GM12878 (cell line): ENCODE measurements around the gene ADCK1. TPM values are rescaled to one million over a fixed set of nuclear protein-coding genes. Genes with fewer than 3 reads are reported as not detected.
"Not testable (repeated sequence)": the region's sequence is repeated elsewhere in the genome, so short reads cannot be mapped to it uniquely, and the experiment has no call there.

Experiments used
- ATAC-seq: fragments of 200-7000 bp; cut with Tn5 transposase; 3 replicates; pipeline ENCODE4 v1.9.1; 2020; ENCODE audit warnings: mild to moderate bottlenecking, moderate library complexity
- BruUV-seq: library from RNA; stranded (reverse); fragments of 400-500 nt; replicated peaks from 2 replicates; lab custom pipeline; 2021; lab: Mats Ljungman, UMichigan
- CTCF ChIA-PET: fragments of 300-600 bp; sonication (Branson Sonifier 250); formaldehyde crosslinking; extraction: SDS; loops from one replicate; lab custom pipeline; 2021; ENCODE audit warnings: inconsistent platforms; lab: Yijun Ruan, JAX
- POLR2A ChIA-PET: fragments of 350-600 bp; formaldehyde crosslinking; extraction: SDS; loops from one replicate; lab custom pipeline; 2021; ENCODE audit warnings: inconsistent platforms; lab: Charles Lee
- RAD21 ChIA-PET: fragments of 300-600 bp; sonication (Branson Sonifier 250); formaldehyde crosslinking; loops from one replicate; lab custom pipeline; 2023; ENCODE audit warnings: antibody characterized with exemption; ENCODE audit not compliant: unreplicated experiment; lab: Charles Lee
- SMC1A ChIA-PET: fragments of 300-600 bp; sonication (Branson Sonifier 250); formaldehyde crosslinking; loops from one replicate; lab custom pipeline; 2023; ENCODE audit not compliant: unreplicated experiment, uncharacterized antibody; lab: Charles Lee
- DNase-seq: peaks from one replicate; pipeline ENCODE4 v3.0.0-alpha.2; 2011; ENCODE audit warnings: low read depth, low spot score
- FAIRE-seq: peaks from 3 replicates; lab custom pipeline; 2011; peaks lifted over from hg19 to GRCh38; lab: Jason Lieb, UNC
- H2AFZ ChIP-seq: 2 replicates; pipeline ENCODE4 v1.6.0; 2011; ENCODE audit warnings: low read depth, low read length, control low read depth; ENCODE audit not compliant: control insufficient read depth
- H3K27ac ChIP-seq: 2 replicates; pipeline ENCODE4 v1.5.1; 2011; ENCODE audit warnings: control low read depth; ENCODE audit not compliant: control insufficient read depth, insufficient read depth
- H3K27me3 ChIP-seq, 2 experiments: replicated peaks in 1 of 2; 2 replicates each; pipeline versions ENCODE4 v1.6.0 to v1.6.1; 2011; ENCODE audit warnings: low read length in 1 of 2; ENCODE audit not compliant: control insufficient read depth in 2 of 2, insufficient read depth in 2 of 2
- H3K36me3 ChIP-seq, 2 experiments: 2 replicates each; pipeline ENCODE4 v1.5.1; 2011; ENCODE audit warnings: low read length in 1 of 2; ENCODE audit not compliant: control insufficient read depth in 2 of 2, insufficient read depth in 2 of 2
- H3K4me1 ChIP-seq: 2 replicates; pipeline ENCODE4 v1.6.1; 2011; ENCODE audit warnings: mild to moderate bottlenecking, low read length, moderate library complexity, mixed read lengths; ENCODE audit not compliant: control insufficient read depth, insufficient read depth
- H3K4me2 ChIP-seq: 2 replicates; pipeline ENCODE4 v1.6.0; 2011; ENCODE audit warnings: control low read depth; ENCODE audit not compliant: control insufficient read depth, insufficient read depth
- H3K4me3 ChIP-seq: fragments of 200-600 bp; sonication (generic); 2 replicates; pipeline ENCODE4 v1.5.1; 2016
- H3K79me2 ChIP-seq: 2 replicates; pipeline ENCODE4 v1.6.0; 2011; ENCODE audit warnings: low read length; ENCODE audit not compliant: control insufficient read depth, insufficient read depth
- H3K9ac ChIP-seq: 2 replicates; pipeline ENCODE4 v1.8.0; 2011; ENCODE audit warnings: low read length, control low read depth, mixed read lengths; ENCODE audit not compliant: control insufficient read depth, insufficient read depth
- H3K9me3 ChIP-seq: replicated peaks from 3 replicates; pipeline ENCODE4 v1.5.1; 2011; ENCODE audit warnings: mild to moderate bottlenecking, low read length; ENCODE audit not compliant: control insufficient read depth, insufficient read depth
- H4K20me1 ChIP-seq: 2 replicates; pipeline ENCODE4 v1.6.0; 2011; ENCODE audit not compliant: control insufficient read depth, insufficient read depth
- BACH1 ChIP-seq: fragments of 450-650 bp; IDR thresholded peaks from 2 replicates; pipeline ENCODE4 v1.6.1; 2017; ENCODE audit warnings: mild to moderate bottlenecking, borderline replicate concordance
- CBX3 ChIP-seq: fragments of 200-600 bp; sonication (generic); IDR thresholded peaks from 2 replicates; pipeline ENCODE4 v1.6.1; 2016; ENCODE audit warnings: low read depth, borderline replicate concordance
- CBX5 ChIP-seq: sonication (generic); IDR thresholded peaks from 2 replicates; pipeline ENCODE4 v1.6.1; 2016; ENCODE audit warnings: low read depth, moderate library complexity, mild to moderate bottlenecking, inconsistent platforms
- ETV6 ChIP-seq, 2 experiments: fragments of 450-650 bp in 1 of 2; IDR thresholded peaks in 1 of 2; conservative IDR thresholded peaks in 1 of 2; 2 replicates each; pipeline ENCODE4 v1.6.1; 2014; ENCODE audit warnings: antibody characterized with exemption in 1 of 2, borderline replicate concordance in 1 of 2, low read depth in 1 of 2, mild to moderate bottlenecking in 1 of 2, moderate library complexity in 1 of 2
- HCFC1 ChIP-seq: fragments of 150-350 bp; IDR thresholded peaks from 2 replicates; pipeline ENCODE4 v1.6.1; 2014; ENCODE audit warnings: low read length
- HDAC2 ChIP-seq: fragments of 200-600 bp; sonication (generic); IDR thresholded peaks from 2 replicates; pipeline ENCODE4 v1.6.1; 2017
- KDM1A ChIP-seq: fragments of 200-600 bp; sonication (generic); IDR thresholded peaks from 2 replicates; pipeline ENCODE4 v1.6.1; 2016; ENCODE audit warnings: borderline replicate concordance
- RAD21 ChIP-seq: IDR thresholded peaks from 2 replicates; pipeline ENCODE4 v1.6.1; 2011; ENCODE audit warnings: mild to moderate bottlenecking, low read depth, low read length, moderate library complexity; ENCODE audit not compliant: insufficient read depth
- SUZ12 ChIP-seq: fragments of 200-600 bp; sonication (generic); IDR thresholded peaks from one replicate; pipeline ENCODE4 v1.6.1; 2018; ENCODE audit warnings: antibody characterized with exemption, mild to moderate bottlenecking; ENCODE audit not compliant: unreplicated experiment
- TCF3 ChIP-seq: IDR thresholded peaks from 2 replicates; pipeline ENCODE4 v1.6.1; 2012; ENCODE audit warnings: low read depth, mild to moderate bottlenecking, low read length, borderline replicate concordance; ENCODE audit not compliant: insufficient read depth
- ZNF622 ChIP-seq: fragments of 450-650 bp; IDR thresholded peaks from 2 replicates; pipeline ENCODE4 v1.6.1; 2017; ENCODE audit warnings: mild to moderate bottlenecking, inconsistent platforms
- WGBS: methylation state at CpG from one replicate; pipeline ENCODE4 v1.1.6; 2016; ENCODE audit warnings: low lambda C conversion rate; ENCODE audit not compliant: insufficient replicate concordance, insufficient coverage; ENCODE audit errors: missing lambda C conversion rate; 5-methylcytosine and 5-hydroxymethylcytosine counted together
- in situ Hi-C: fragments of 300-500 bp; cut with MboI; formaldehyde crosslinking; loops from 9 replicates; pipeline ENCODE4 v1.14.3; 2018; ENCODE audit warnings: mixed read lengths
- intact Hi-C: fragments of 100-400 bp; cut with micrococcal nuclease; formaldehyde crosslinking; loops from one replicate; pipeline ENCODE4 v1.14.2; 2022; ENCODE audit not compliant: unreplicated experiment
- polyA plus RNA-seq, 11 experiments: library from polyadenylated mRNA; depleted of rRNA in 4 of 11; unstranded in 6 of 11; stranded (reverse) in 5 of 11; fragments of >200 nt; fragmentation: Nextera tagmentation in 4 of 11; fragmentation: Illumina TruSeq in 1 of 11; extraction: Ambion mirVana in 4 of 11; extraction: Trizol in 1 of 11; gene quantifications; 1 replicate in 1 of 11; 2 replicates in 10 of 11; pipeline versions ENCODE4 v1.2.1 to v1.2.3, GENCODE V29; 2011 to 2016; ENCODE audit warnings: inconsistent platforms in 2 of 11, missing spikeins in 2 of 11, low read depth in 1 of 11
- total RNA-seq, 4 experiments: library from RNA; depleted of rRNA in 3 of 4; stranded (reverse); fragments of >200 nt in 3 of 4; fragmentation: Illumina TruSeq in 1 of 4; extraction: Trizol in 1 of 4; gene quantifications; 2 replicates each; pipeline versions ENCODE4 v1.2.1 to v1.2.3, GENCODE V29; 2013 to 2021
- TF ChIP-seq, protein P1 (sequence below): fragments of 450-650 bp; IDR thresholded peaks from 2 replicates; pipeline ENCODE4 v1.6.1; 2018; ENCODE audit warnings: mild to moderate bottlenecking, low read depth, moderate library complexity; ENCODE audit not compliant: partially characterized antibody

The ADCK1 gene
- total and polyA plus RNA-seq, 10 of the 15 experiments (the other 5 are each of a cell fraction or from before 2014, with no cell fraction given): 3.3 to 8.5 (median 5.1) TPM

DNA sequence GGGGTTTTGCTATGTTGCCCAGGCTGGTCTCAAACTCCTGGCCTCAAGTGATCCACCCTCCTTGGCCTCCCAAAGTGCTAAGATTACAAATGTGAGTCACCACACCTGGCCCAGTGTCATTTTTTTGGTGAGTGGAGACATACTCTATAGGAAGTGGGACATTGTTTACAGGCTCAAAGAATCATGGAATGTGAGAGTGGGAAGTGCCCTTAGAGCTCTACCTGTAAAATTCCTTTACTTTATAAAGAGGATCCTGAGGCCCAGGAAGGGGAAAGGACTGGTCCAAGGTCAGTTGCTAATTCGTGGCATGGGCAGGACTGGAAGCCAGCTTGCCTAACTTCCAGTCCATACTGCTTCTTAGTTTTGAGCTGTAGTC lies 8.7 kb upstream of the ADCK1 start:
- Histone ChIP-seq H3K4me1 (peaks cover 3% of the 10 kb centered on the region; the same call in 1 of the 2 replicates), H3K79me2 (no peaks in the 10 kb centered on the region), H3K27me3 (no peaks in the 10 kb centered on the region), H3K27ac (no peak overlapping the region), H3K9me3 (no peaks in the 10 kb centered on the region), H2AFZ (no peak overlapping the region), H4K20me1 (no peaks in the 10 kb centered on the region), H3K36me3 (no peaks in the 10 kb centered on the region), H3K9ac (no peak overlapping the region), H3K4me2 (no peak overlapping the region), H3K4me3 (no peak overlapping the region)
- TF ChIP-seq HDAC2 (no peak), BACH1 (no peak), CBX5 (no peak), CBX3 (no peak), HCFC1 (no peak), TCF3 (no peak), ZNF622 (no peak), RAD21 (no peak), SUZ12 (no peak), ETV6 (conservative IDR thresholded peaks at IDR 0.05 in 1 of 2, IDR thresholded peaks at IDR 0.05 in 1 of 2; ENCODE audit: borderline replicate concordance in 1 of 2, low read depth in 1 of 2) (no peak), KDM1A (no peak)
- TF ChIP-seq, protein P1, sequence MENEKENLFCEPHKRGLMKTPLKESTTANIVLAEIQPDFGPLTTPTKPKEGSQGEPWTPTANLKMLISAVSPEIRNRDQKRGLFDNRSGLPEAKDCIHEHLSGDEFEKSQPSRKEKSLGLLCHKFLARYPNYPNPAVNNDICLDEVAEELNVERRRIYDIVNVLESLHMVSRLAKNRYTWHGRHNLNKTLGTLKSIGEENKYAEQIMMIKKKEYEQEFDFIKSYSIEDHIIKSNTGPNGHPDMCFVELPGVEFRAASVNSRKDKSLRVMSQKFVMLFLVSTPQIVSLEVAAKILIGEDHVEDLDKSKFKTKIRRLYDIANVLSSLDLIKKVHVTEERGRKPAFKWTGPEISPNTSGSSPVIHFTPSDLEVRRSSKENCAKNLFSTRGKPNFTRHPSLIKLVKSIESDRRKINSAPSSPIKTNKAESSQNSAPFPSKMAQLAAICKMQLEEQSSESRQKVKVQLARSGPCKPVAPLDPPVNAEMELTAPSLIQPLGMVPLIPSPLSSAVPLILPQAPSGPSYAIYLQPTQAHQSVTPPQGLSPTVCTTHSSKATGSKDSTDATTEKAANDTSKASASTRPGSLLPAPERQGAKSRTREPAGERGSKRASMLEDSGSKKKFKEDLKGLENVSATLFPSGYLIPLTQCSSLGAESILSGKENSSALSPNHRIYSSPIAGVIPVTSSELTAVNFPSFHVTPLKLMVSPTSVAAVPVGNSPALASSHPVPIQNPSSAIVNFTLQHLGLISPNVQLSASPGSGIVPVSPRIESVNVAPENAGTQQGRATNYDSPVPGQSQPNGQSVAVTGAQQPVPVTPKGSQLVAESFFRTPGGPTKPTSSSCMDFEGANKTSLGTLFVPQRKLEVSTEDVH: no peak
- no peak for DNase-seq
- 0% methylated on average over 1 of the region's 1 CpG for WGBS
- ChIA-PET CTCF (no interaction called here), POLR2A (no interaction called here), RAD21 (no interaction called here), SMC1A (interaction anchor here (0.6 kb wide), 1 partner anchor 9 kb away, joined by 3 read pairs; the partner anchor contains the start of gene ADCK1)
- intact Hi-C loops: no loop called here
- ATAC-seq: no peak
- FAIRE-seq: no peak
- no TSS peak for BruUV-seq
- in situ Hi-C loops: no loop called here

DNA sequence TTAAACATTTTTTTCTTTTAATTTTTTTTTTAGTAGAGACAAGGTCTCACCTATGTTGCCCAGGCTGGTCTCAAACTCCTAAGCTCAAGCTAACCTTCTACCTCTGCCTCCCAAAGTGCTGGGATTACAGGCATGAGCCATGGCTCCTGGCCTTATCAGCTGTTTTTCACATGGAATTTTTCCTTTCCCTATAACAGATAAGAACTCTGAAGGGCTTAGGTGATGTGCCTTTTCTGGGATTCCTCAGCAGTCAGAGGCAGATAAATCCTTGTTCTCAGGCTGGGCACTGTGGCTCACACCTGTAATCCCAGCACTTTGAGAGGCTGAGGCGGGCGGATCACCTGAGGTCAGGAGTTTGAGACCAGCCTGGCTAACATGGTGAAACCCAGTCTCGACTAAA lies 6.7 kb upstream of the ADCK1 start:
- H3K9me3 ChIP-seq, H3K36me3 ChIP-seq, intact Hi-C loops, in situ Hi-C loops, SMC1A ChIA-PET, ATAC-seq, H3K79me2 ChIP-seq, H3K4me1 ChIP-seq, H3K27ac ChIP-seq, BruUV-seq, H3K9ac ChIP-seq, RAD21 ChIA-PET, H4K20me1 ChIP-seq, H3K4me2 ChIP-seq, H3K4me3 ChIP-seq, H2AFZ ChIP-seq, H3K27me3 ChIP-seq, DNase-seq, FAIRE-seq, CTCF ChIA-PET: not testable (repeated sequence)
- POLR2A ChIA-PET: interaction anchor here (0.5 to 0.9 kb wide), 2 partner anchors 32 to 34 kb away, joined by 3 to 4 read pairs; no protein-coding TSS in a partner anchor
- 67% methylated on average over 3 of the region's 3 CpGs for WGBS
